GM18868 (cell line): ENCODE results near the gene HOMER1.
A peak's percentile ranks its signal among the peaks of the same experiment; 100 is the strongest.
"Not testable (repeated sequence)": the region's sequence is repeated elsewhere in the genome, so short reads cannot be mapped to it uniquely, and the experiment has no call there.

Experiments used
- ATAC-seq: cut with Tn5 transposase; IDR thresholded peaks from one replicate; pipeline ENCODE4 v1.9.1; 2021; ENCODE audit warnings: mild to moderate bottlenecking, moderate library complexity; ENCODE audit not compliant: unreplicated experiment

Gene HOMER1

DNA sequence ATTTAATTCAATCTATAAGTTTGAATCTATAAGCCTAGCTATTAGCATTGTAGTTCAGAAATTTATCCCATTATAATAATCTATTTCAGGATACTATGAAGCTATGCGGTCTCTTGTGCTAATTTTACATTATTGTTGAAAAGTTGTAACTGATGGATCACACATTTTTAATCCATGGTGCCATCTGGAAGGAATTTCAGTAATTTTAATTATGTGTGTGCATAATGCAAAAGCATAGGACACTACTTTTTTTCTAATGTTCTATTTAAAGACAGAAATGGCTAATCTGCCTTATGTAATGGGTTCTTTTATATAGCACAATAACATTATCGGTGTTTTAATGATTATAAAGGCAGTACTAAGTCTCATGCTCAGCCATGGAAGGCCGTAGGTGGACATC is 90.6 kb downstream of the HOMER1 start:
- no peak for ATAC-seq

DNA sequence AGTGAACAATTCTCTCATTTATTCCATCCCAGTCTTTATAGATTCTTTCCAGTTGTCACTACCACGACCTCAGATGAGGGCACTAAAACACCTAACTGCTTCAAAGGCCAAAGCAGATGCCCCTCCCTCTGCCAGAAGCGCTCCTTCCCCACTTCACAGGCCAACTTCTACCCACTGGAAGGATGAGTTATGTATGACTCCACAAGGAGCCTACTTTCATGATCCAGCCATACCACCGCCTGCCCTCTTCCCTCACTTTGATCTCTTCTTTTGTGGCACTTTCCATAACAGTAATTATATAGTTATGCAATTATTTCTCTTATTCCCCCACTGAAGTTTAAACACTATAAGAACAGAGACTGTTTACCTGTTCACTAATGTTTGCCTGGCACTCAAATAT is 93.7 kb downstream of the HOMER1 start:
- no peak for ATAC-seq

DNA sequence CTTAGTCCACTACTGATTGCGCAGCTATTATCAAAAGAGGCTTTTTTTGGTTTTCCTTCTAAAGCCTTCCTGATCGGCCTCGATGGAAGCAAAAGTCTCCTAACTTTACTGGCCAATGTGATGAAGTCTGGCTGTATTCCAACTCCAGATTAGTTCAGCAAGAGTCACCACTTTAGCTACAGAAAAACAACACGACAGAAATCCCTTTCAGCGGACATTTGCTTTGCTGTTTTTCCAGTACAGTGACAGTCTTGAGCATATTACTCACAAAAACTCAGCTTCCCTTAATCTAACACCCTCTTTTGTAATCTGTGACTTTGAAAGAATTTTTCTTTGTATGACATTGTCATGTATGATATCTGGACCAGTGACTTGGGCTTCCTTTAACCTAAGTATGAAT is 95.7 kb downstream of the HOMER1 start:
- no peak for ATAC-seq

DNA sequence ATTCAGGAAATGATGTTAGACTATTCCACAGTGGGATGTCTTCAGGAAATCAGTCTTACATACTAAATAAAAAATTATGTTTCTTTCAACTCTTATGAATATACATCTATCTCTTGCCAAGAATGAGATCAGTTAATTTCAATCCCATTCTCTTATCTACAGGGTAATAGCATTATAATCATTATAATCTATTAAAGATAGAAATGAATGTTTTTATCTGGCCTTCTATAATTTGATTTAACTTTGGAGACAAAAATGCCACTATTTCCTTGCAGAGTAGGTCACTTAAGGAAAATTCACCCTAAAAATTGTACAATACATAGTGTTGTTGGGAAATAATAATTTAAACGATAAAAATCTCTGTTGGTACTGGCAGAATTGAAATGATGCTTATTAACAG is 96.4 kb downstream of the HOMER1 start:
- ATAC-seq, result no peak

DNA sequence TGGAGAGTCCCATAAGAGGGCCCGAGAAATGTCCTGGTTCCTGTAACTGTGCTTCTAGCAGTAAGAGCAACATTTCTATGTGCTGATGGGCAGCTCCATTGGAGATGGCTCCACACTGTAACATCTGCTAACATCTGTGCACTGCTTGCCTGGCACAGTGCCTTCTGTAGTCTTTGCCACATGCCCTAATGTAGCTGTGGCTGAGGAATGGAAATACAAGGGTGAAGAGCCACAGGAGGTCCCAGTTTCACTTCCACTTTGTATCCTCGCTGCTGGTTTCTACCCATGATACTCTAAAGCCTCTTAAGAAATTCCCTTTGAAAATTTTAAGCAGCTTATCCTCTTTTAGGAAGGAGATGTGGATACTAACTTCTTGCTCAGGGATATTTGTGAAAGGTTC is 97.4 kb downstream of the HOMER1 start:
- ATAC-seq, result peak; percentile 94

DNA sequence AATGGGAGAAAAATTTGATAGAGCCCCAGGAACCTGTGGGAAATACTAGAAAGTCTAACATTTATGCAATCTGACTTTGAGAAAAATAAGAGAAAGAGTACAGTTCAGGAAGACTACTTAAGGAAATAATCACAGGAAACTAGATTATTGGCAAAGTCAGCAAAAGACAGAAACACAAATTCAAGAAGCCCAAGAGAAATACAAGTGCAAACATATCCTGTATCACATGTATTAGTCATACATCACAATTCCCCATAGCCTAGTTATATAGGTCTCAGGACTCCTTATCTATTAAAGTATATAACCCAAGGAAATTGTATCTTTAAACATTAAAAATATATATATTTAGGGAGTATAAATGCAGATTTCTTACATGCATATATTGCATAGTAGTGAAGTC is 100.8 kb downstream of the HOMER1 start:
- ATAC-seq, result no peak

DNA sequence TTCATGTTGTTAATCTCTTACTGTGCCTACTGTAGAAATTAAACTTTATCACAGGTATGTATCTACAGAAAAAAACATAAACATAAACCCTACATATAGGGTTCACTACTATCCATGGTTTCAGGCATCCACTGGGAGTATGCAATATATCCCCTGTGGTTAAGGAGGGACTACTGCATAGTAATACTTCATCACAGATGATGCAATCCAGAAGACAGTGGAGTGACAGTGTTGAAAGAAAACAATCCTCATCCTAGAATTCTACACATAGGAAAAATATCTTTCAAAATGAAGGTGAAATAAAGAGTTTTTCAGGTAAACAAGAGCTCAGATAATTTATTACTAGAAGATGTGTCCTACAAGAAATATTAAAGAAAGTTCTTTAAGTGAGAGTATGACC is 105.9 kb downstream of the HOMER1 start:
- no peak for ATAC-seq

DNA sequence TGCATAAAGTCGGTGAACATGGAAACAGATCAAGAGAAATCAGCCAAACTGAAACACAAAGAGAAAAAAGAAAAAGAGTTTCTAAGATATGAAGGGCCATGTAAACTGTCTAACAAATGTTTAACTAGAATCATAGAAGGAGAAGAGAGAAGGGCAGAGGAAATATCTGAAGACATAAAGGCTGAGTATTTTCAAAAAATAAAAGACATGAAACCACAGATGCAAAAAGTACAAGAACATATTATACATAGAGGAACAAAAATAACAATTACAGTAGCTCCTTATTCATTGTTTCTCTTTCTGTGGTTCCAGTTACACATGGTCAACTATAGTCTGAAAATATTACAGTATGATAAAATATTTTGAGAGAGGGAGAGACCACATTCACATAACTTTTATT is 106.3 kb downstream of the HOMER1 start:
- ATAC-seq, result no peak

DNA sequence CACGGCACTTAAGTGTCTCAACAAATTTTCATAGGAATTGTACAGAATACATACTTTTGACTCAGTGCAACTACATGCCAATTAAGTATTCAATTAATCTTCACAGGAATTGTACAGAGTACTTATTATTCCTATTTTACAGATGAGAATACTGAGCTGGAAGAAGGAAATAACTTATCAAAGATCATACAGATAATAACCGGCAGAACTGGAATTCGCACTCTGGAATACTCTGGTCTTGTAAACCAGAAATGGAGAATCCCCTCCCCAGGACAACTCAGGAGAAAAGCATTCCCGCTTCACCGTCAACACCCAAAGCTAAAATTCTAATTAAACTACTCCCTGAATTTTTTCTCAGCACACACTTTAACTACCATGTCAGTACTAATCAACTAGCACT is 112.7 kb downstream of the HOMER1 start:
- no peak for ATAC-seq

DNA sequence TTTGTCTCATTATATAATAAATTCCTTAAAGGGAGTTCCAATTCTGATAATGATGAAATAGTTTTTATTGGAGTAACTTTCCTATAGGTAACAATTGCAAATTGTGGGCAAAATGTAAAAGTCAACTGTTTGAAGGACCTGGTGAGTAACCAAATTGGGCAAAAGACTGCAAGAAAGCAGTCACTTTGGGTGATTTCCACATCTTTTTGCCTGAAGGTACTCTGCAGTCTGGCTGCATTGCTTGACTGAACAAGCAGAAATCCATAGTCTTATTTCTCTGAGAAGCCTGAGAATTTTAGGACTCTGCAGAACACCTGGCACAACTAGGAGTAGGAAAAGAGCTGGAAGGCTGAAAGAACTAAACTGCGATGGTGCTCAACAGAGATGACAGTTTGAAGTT is 114.9 kb downstream of the HOMER1 start:
- ATAC-seq, result no peak

DNA sequence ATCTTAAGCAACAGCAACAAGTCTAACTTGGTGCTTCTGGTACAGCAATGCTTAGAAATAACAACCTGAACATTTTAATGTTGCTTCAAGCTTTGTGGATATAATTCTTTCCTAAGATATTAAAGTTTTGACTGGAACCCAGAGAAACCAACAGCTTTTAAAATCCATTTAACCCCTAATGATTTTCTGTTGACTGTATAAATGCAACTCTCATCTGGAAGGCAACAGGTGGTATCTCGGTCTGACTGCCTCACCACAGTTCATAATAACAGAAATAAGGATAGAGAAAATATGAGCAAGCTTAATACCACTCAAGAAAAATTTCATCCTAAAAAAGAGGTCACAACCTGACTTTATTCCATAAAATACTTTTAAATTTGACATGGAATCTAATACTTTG is 116.9 kb downstream of the HOMER1 start:
- ATAC-seq, result no peak

DNA sequence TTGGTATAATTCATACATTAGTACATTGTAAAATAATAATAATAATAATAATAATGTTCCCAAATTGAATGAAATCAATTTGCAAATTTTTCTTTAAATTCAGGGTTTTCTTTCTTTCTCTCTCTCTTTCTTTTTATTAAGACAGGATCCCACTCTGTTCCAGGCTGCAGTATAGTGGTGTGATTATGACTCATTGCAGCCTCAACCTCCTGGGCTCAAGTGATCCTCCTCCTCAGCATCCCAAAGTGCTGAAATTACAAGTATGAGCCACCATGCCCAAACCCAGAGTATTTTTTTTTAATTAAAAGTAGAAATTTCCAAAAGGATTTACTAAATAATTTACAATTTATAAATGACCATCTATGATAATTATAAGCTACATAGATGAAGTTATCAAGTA is 117.7 kb downstream of the HOMER1 start:
- ATAC-seq, result no peak

DNA sequence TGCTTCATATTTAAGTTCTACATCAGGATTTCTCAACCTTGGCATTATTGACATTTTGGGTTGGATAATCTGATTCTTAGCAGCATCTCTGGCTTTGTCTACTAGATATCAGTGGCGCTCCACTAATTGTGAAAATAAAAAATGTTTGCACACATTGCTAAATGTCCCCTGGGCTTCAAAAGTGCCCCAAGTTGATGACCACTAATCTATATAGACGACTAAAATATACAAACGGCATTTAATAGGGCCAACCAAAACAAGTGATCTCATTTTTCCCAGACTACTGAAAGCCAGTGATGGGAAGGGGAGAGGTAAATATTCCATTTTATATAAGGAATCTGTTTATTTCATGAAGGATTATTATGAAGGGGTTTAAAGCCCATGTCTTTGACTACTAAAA is 118.6 kb downstream of the HOMER1 start:
- ATAC-seq, result no peak

DNA sequence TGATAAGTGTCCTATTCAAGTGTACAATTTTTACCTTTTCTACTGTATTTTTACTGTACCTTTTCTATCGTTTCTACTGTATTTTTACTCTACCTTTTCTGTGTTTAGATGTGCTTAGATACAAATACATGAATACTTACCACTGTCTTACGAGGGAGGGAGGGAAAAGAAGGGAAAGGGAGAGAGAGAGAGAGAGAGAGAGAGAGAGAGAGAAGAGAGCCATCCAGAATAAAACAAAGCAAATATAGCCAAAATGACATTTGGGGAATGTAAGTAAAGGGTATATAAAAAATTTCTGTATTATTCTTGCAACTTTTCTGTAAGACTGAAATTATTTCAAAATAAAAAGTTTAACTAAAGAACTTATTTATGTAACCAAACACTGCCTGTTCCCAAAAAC is 121.2 kb downstream of the HOMER1 start:
- ATAC-seq, result no peak

DNA sequence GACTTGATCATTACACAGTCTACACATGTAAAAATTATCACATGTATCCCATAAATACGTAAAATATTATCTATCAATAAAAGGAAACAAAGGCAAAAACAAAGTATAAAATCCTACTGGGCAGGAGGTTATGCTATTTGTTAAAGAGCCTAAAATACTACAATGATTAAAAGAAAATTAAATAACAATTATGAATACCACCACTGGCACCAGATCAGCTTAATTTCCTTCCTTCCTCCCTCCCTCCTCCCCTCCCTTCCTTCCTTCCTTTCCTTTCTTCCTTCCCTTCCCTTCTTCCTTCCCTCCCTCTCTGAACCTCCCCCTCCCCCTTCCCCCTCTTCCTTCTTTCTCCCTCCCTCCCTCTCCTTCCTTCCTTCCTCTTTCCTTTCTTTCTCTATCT is 127.3 kb downstream of the HOMER1 start:
- ATAC-seq, result no peak

DNA sequence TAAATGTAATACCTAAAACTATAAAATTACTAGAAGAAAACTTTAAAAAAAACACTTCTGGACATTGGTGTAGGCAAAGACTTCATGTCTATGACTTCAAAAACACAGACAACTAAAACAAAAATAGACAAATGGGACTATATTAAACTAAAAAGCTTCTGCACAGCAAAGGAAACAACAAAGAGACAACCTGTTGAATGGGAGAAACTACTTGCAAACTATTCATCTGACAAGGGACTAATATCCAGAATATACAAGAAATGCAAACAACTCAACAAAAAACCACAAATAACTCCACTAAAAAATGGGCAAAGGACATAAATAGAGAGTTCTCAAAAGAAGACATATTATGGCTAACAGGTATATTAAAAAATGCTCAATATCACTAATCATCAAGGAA is 128.8 kb downstream of the HOMER1 start:
- ATAC-seq, result not testable (repeated sequence)

DNA sequence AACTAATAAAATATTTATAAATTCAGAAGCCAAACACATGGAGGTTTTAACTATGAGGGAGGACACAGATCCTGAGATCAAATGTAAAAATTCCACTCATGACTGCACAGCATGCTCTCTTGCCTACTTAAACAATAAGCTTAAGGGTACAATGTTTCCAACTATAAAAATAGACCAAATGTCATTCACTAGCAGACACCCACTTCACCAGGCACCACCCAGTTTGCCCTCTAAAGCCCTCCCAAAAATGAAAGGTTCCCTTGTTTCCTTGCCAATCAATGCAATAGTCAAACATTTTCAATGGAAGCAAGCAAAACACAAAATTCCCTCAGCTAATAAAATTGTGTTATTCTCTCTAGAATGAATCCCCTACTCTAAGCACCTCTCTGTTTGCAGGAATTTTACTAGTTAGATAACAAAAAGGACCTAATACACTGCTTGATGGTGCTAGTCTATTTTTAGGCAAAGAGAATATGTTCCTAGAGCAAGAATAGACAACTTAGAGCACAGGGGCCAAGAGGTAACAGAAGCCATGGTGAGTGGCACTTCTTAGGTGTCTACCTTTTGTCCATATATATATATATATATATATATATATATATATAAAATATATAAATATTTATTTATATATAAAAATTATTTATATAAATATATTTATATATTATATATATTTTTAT is 135.3 kb downstream of the HOMER1 start:
- no peak for ATAC-seq

DNA sequence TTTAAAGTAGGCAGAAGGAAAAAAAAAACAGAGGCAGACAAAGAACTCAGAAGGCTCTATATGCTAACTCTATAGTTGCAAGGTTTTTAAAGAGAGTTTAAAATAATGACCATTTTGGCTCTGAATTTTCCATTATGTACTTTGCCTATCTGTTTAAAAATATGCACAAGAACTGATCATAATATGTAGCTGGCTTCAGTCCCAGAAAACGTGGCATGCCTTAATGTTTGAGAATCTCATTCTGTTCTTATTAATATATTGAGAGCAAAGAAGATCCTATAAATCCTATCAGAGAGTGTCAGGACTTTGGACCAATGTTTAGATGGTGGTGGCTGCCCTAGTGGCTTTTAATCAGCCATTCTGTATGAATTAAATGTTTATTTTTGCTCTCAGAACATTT is 156.5 kb downstream of the HOMER1 start:
- no peak for ATAC-seq

DNA sequence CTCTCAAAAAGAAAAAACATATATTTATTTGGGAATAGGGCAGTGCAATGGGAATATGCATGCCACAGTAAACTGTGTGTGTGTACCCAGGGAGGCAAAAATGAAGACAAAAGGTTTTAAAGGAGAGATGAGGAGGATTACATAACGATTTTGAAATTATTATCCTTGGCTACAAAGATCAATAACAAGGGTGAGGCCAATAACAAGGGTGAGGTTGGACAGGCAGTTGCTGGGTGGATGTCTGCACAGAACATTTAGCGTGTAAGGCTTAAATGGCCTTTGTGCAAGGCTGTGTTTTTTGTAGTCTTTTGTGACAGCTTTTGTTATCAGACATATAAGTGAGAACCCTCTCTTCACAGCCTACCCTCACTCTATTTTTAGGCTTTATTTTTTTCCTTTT is 164.1 kb downstream of the HOMER1 start:
- no peak for ATAC-seq

DNA sequence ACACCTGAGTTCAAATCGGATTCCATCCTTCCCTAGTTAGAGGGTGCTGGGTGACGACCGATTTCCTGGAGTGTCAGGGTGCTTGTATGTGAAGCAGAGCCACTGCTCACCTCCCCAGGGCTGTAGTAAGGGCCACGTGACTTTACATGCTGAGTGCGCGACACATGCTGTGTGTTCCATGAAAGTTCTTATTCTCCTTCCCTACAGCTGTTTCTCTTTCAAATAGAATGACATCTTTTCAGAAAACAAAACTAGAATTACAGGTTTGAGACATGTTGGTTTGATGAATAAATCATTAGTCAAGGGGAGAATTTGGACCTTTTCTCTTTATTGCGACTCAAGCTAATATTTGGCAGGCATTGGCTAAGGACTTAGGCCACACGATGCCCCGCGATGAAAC is 164.9 kb downstream of the HOMER1 start:
- no peak for ATAC-seq

DNA sequence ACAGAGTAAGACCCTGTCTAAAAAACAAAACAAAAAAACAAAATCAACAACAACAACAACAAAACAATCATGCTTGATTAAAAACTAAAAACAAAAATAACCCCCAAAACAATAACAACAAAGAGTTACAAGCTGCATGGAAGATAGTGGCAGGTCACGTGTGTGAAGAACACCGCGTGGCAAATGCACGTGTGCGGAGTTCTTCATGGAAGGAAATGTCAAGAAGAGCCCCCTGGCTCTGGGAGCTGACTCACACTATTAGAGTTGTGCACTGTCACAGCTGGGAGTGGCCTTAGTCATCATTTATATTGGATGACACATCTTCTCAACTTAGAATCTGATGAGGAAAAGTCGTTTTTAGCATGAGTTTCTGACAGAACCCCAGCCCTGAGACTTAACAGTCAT is 167.5 kb downstream of the HOMER1 start:
- ATAC-seq, result no peak

DNA sequence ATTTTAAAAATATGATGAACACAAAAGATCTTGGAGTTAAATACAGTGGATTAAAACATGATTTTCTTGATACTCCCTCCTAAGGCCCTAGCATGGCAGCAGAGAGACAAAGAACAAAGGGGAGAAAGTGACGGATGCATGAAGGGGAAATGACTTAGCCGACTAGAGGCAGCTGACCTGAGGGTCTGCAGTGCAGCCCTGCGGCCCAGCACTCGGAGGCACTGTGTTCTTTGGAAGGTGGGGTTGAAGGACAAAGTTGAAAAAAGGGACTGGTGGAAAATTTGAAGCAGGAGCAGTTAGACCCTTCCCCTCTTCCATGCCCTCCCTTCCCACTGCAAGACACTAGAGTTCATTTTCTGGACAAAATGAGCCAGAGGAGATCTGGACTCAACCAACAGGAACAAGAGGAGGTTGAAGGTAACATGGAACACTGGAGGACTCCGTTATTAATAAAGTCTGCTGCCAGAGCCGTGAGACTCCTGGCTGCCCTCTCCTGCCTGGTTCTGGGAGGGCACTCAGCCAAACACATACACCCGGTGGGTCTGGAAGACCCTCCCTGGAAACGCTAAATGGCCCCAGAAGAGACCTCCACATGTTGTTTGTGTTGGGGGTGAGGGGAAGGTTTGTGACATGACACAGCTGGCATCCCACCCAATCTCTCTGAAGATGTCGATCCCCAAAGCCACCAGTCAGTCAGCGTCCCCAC is 179.9 kb downstream of the HOMER1 start:
- ATAC-seq, result no peak

DNA sequence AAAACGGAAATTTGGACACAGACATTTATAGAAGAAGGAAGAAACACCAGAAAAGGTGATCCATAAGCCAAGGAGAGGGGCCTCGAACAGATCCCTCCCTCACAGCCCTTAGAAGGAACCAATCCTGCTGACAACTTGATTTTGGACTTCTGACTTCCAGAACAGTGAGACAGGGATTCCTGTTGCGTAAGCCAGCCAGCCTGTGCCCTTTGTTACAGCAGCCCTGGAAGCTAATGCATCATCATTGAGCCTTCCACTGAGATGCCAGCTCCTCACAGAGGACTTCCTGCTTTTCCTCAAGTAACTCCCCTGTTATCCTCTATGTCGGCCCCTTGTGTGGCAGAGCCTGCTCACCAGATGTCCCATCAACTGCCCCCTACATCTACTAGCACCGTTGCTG is 183.9 kb downstream of the HOMER1 start:
- no peak for ATAC-seq
